Neuron (in vitro differentiated cells): Measurements from ENCODE around the gene HNF1A.
"Not testable (repeated sequence)": the region's sequence is repeated elsewhere in the genome, so short reads cannot be mapped to it uniquely, and the experiment has no call there.

Source experiments
- H2AFZ ChIP-seq: one replicate; pipeline ENCODE4 v1.6.1; 2013; ENCODE audit warnings: low read depth, mild to moderate bottlenecking, inconsistent platforms, low read length, moderate library complexity
- H3K27me3 ChIP-seq: one replicate; pipeline ENCODE4 v1.6.1; 2013; ENCODE audit warnings: low read length; ENCODE audit not compliant: insufficient read depth
- H3K36me3 ChIP-seq: one replicate; pipeline ENCODE4 v1.6.1; 2013; ENCODE audit warnings: low read length; ENCODE audit not compliant: insufficient read depth
- H3K4me1 ChIP-seq: one replicate; pipeline ENCODE4 v1.6.1; 2013; ENCODE audit warnings: low read length; ENCODE audit not compliant: insufficient read depth
- H3K4me3 ChIP-seq: 2 replicates; pipeline ENCODE4 v1.5.1; 2013; ENCODE audit warnings: mild to moderate bottlenecking, low read length, moderate library complexity
- H3K9me3 ChIP-seq: one replicate; pipeline ENCODE4 v1.6.1; 2013; ENCODE audit warnings: low read length

The HNF1A gene

DNA sequence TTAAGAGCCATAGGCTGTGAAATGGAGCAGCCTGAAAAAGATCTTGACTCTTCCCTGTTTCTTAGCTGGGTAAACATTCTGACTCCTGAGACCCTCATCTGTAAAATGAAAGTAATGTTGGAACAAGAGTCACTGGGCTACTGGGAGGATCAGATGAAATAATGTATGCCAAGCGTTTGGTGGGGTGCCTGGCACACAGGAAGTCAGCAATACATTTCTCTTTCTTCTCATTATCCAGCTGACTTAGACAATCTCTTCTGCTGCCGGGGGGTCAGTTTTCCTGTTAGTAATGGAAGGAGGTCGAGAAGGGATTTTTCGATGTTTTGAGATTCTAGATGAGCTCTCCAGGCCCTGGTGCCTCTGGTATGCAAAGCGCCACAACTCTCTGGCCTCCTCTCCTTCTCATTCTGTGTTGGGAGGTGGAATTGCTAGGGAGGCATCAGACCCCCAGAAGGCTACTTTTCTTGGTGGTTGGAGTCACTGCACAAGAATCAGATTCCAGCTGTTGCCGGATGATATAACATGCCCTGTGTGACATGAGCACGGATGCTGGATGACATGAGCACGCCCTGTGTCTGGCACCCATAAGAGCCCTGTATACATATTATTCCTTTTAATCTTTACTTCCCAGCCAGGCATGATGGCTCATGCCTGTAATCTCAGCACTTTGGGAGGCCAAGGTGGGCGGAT, 56.4 kb downstream of the HNF1A start:
- Histone ChIP-seq H2AFZ (no peak overlapping the region), H3K27me3 (peaks cover 6% of the 10 kb centered on the region), H3K4me3 (no peak overlapping the region), H3K4me1 (no peaks in the 10 kb centered on the region), H3K9me3 (peaks cover 3% of the 10 kb centered on the region), H3K36me3 (no peaks in the 10 kb centered on the region)

DNA sequence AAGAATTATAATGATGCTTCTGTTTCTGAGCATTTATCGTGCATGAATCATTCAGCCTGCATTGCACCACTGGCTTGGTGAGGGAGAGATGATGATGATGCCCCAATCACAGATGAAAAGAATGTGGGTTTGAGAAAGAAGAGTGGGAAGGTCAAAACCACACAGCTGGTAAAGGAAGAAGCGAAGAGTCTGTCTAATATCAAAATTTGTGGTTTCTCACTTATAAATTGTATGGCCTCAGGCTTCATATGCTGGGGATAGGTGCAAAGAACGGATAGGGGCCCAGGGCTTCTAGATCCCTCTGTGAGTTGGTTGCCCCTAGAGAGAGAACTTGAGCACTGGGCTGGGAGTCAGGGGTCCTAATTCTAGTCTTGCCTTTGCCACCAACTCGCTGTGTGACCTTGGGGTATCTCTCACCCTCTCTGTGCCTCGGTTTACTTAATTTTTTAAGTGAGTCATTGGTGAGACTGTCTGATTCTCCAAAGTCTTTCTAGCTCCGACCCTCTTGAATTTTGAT, 58.5 kb downstream of the HNF1A start:
- Histone ChIP-seq H3K4me1 (no peaks in the 10 kb centered on the region), H2AFZ (no peak overlapping the region), H3K27me3 (peaks cover 3% of the 10 kb centered on the region), H3K36me3 (no peaks in the 10 kb centered on the region), H3K4me3 (no peak overlapping the region), H3K9me3 (no peaks in the 10 kb centered on the region)

DNA sequence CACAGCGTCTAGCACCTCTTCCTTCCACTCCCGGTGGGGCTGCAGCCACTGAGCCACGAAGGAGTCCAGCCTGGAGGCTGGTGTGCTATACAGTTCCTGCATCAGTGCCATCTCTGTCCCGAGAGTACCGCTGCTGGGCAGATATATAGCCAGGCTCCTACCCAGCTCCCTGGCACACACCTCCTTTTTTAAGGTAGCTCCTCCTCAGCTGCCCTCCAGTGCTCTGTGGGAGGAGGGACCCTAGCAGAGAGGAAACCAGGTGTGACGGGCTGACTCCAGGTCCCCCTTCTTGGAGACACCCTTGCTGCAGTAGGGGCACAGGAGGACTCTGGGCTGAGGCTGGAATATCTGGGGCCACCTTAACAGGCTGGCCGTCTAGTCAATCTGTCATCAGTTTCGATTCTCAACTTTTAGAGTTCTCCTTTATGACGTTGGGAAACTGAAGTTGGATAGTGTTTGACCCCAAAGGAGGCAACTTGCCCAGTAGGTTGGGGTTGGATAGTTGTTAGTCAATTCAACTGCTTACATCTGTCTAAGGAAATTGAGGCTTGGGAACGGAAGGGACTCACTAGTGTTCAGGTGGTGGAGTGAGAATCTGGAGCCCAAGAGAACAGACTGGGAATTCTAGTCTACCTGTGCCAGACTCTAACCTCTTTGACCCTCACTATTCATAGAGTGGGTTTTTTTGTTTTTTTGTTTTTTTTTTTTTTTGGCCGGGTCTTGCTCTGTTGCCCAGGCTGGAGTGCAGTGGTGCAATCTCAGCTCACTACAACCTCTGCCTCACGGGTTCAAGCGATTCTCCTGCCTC, 60.7 kb downstream of the HNF1A start, which contains the start of gene OASL:
Gene OASL, minus strand, starts transcription at position 386 of the 808 bp plus-strand sequence. Its CDS starts 275 bp downstream, at position 111.
- Histone ChIP-seq H3K4me3 (no peak within 1 kb of the TSS), H3K9me3 (no peaks in the 10 kb centered on the region), H3K36me3 (no peaks in the 10 kb centered on the region), H3K4me1 (no peaks in the 10 kb centered on the region), H3K27me3 (peaks cover 3% of the 10 kb centered on the region), H2AFZ (no peak within 1 kb of the TSS)

DNA sequence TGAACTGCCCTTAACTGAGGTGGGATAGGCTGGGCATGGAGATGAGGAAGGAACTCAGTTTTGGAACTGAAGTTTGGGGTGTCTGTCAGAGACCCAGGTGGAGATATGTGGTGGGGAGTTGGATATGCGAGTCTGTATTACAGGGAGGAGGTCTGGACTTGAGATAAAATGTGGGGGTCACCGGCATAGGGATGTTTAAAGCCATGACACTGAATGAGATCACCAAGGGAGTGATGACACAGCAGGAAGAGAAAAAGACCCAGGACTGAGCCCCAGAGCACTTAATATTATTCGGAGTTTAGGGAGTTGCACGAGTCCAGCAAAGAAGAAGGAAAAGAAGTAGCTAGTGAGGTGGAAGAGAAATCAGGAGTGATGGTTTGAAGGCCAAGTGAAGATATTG, 64.7 kb downstream of the HNF1A start:
- no peak overlapping the region for H3K4me3 ChIP-seq
- no peaks in the 10 kb centered on the region for H3K4me1 ChIP-seq
- no peaks in the 10 kb centered on the region for H3K36me3 ChIP-seq
- peaks cover 3% of the 10 kb centered on the region for H3K27me3 ChIP-seq
- no peak overlapping the region for H2AFZ ChIP-seq
- H3K9me3 ChIP-seq = no peaks in the 10 kb centered on the region

DNA sequence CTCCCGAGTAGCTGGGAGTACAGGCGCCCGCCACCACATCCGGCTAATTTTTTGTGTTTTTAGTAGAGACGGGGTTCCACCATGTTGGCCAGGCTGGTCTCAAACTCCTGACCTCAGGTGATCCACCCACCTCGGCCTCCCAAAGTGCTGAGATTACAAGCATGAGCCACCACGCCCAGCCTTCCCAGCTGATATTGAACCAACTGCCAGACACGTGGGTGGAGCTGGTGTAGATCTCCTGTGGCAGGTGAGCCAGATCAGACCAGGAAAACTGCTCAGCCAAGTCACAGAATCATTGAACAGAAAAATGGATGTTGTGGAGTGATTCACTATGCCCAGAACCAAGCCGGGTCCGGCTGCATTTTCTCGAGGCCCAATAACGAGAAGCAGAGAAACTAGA, 69.1 kb downstream of the HNF1A start:
- not testable (repeated sequence) for H3K4me1 ChIP-seq, H2AFZ ChIP-seq, H3K36me3 ChIP-seq, H3K9me3 ChIP-seq, H3K4me3 ChIP-seq, H3K27me3 ChIP-seq

DNA sequence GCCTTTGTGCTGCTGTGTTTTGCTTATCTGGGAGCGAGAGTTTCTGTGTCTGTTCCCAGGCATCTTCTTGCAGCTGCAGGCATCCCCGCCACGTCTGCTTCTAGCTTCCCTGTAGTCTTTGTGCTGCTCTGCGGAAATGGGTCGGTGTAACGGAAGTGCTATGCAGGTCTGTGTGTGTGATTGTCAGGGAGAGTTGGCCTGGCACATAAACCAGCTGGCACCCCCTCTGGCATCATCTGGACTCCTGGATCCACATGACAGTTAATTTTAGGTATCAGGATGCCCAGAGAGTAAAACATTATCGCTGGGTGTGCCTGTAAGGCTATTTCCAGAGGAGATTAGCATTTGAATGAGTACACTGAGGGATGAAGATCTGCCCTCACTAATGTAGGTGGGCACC, 70.1 kb downstream of the HNF1A start:
- Histone ChIP-seq H3K36me3 (no peaks in the 10 kb centered on the region), H2AFZ (no peak overlapping the region), H3K27me3 (no peaks in the 10 kb centered on the region), H3K4me3 (no peak overlapping the region), H3K4me1 (no peaks in the 10 kb centered on the region), H3K9me3 (no peaks in the 10 kb centered on the region)

DNA sequence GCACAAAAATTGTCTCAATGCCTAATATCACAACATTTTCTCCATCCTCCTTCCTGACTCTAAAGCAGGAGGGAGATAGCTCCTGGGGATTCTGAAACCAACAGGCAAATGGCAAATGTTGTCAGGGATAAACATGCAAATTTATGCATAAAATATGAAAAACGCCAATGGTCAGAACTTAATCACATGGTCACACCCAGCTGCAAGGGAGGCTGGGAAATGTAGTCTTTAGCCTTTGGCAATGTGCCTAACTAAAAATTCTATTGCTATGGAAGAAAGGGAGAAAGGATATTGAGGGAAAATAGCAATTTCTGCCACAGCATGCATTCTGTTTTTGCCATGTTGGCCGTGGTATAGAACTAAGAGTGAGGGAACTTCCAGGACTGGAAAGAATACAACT, 72.4 kb downstream of the HNF1A start:
- peaks cover 3% of the 10 kb centered on the region for H3K27me3 ChIP-seq
- no peaks in the 10 kb centered on the region for H3K4me1 ChIP-seq
- H3K36me3 ChIP-seq = no peaks in the 10 kb centered on the region
- no peaks in the 10 kb centered on the region for H3K9me3 ChIP-seq
- no peak overlapping the region for H2AFZ ChIP-seq
- H3K4me3 ChIP-seq = no peak overlapping the region
